ENCODE results near the gene DOCK1. TPM values are rescaled to one million over a fixed set of nuclear protein-coding genes. Genes with fewer than 3 reads are reported as not detected.

Gene DOCK1
- total RNA-seq, 1 donor from 2014 or later = 44.9 TPM

DNA sequence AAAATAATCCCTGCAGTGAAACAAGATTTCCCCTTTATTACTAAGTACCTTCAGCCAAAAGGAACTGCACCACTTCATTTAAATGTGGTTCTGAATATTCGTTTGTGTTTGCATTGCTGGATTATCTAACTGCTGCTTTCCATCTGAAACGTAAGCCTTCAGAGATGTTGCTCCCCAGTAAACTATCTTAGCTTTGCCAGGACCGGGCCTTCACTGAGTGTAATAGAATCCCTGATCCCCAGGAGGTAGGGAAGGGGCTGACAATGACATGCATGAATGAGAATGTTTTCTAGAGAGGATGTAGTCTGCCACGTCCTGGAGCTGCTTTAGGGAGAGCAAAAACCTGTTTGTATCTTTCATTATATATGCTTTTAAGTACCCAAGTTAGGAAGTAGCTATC is 310.6 kb downstream of the DOCK1 start:
- no peak for DNase-seq (ENCODE audit: low spot score)

DNA sequence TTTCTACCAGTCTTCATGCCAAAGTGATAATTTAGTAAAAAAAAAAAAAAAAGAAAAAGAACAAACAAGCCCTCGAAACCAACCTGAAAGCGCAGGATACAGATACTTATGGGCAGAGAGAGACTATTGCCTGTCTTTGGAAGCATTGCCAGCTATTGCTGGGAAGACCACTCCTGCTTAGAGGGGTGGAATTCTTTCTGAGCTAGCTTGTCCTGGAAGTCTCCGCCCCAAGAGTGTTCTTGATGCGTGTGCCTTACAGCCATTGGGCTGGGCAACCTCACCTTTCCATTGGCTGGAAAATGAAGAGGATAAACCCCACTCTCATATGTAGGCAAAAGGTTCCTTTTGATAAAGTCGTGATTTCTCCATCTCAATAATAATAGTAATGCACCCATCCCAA is 311.0 kb downstream of the DOCK1 start:
- no peak for DNase-seq (ENCODE audit: low spot score)

DNA sequence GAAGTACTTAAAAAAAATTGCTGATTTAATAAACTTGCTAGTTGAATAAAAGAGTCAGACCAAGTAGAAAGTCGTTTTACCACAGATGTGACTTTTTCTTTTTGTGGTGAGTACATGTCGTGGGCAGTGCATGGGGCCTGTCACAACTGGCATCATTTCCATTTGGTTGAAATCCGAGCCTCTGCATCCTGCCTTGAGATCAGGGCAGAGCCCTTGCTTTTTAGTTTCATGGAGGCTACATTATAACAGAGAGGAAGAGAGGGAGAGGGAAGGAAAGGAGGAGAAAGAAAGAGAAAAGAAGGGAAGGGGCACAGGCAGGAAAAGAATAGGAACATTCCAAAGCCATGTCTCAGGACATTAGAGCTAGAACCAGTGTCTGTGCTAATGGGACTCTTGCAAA is 311.6 kb downstream of the DOCK1 start:
- no peak for DNase-seq (ENCODE audit: low spot score)

DNA sequence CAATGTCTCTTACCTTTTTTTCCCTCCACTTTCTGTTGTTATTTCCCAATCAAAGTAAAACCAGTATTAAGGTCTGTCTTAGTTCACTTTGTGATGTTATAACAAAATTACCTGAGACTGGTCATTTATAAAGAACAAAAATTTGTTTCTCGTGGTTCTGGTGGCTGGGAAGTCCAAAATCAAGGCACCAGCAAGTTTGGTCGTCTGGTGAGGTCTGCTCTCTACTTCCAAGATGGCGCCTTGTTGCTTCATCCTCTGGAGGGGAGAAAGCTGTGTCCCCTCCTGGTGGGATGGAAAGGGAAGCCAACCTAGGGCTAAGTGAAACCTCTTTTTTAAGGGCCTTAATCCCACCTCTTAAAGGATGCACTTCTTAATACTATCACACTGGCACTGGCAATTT is 313.4 kb downstream of the DOCK1 start:
- no peak for DNase-seq (ENCODE audit: low spot score)

DNA sequence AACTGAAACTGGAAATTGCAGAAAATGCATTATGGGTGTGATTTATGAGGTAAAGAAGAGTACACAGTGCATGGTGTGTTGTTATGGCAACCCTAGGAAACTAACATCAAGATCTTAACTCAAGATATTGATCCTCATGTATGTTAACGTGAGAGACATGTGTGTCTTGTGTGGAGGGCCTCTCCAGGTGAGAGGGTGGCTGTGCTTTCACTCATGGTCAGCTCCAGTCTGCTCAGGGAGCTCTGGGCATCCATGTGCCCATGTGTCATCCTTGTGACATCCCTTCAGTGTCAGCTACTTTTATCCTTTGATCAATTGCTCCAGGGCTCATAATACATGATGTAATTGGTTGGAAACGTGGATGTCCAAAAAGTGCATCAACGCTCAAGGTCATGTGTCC is 316.1 kb downstream of the DOCK1 start:
- DNase-seq (ENCODE audit: low spot score) = no peak

DNA sequence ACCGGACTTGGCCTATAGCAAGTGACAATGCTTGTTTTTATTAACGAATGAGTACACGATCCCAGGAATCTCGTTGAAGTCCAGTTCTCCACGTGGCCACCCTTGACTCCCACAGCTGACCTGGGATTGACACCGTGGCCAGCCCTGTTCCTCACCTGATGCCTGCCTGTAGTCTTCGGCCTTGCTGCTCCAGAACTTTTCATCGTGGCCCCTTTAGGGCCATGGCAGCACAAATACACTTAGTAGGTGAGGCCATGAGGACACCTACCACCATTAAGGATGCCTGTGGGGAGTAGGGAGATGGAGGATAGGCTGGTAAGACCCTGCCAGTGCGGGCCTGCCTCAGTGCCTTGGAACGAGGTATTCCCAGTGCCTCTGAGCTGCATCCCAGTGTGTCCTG is 321.8 kb downstream of the DOCK1 start:
- DNase-seq (ENCODE audit: low spot score) = no peak

DNA sequence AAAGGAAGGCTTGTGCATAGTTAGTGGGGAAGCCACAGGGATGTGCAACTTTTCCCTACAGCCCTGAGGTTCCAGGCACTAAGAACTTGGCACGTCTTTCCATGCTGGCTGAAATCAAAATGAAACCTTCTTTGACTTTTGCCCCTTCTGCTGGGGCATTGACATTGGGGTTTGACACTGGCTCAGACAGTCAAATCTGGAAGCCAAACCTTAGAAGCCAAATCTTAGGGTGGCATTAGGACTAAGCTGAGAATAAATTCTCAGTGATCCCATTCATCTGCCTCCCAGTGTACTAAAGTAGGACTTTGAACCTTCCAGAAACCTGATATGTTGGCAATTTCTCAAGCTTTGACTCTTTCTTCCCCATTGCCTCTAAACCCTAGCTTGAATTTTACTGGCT is 322.4 kb downstream of the DOCK1 start:
- no peak for DNase-seq (ENCODE audit: low spot score)

DNA sequence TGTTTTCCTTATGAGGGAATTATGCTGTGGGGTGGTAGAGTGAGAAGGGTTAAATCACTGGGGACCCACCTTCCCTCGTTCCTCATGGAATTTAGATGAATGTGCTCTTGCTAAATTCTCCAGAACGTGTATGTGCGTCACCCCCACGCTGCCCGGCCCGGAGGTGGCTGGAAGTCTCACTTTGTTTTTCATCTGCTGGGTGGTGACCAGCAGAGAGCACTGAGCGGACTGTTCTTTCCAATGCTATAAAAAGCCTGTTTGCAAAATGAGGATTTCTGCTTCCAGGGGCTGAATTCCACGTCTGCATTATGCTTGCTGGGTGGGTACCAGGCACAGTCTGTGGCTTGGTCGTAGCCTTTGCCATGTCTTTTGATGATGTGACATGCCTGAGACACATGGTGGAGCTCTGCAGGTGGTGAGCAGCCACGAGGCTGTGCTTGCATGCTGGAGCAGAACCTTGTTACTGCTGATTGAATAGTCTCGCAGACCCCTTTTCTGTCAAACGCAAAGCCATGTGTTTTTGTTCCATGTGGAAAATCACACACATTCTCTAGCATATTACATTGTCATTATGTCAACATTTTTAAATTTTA is 323.1 kb downstream of the DOCK1 start:
- DNase-seq (ENCODE audit: low spot score) = no peak

DNA sequence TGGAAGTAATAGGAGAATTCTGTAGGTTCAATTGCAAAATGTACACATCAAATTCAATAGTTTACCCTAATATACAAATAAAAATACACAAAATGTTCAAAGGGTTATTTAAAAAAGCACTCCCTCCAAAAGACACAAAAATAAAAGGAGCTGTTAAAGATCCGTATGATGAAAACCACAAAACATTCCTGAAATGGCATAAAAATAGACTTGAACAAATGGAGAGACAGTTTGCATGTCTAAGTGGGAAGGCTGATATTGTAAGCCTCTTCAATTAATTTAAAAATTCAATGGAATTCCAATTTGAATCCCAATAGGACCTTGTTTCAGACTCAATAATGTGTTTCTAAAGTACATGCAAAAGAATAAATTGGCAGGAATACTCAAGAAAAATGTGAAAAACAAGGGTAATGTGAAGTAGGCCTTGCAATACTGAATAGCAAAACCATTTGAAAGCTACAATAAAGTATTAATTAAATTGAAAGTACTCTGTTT is 329.1 kb downstream of the DOCK1 start:
- no peak for DNase-seq (ENCODE audit: low spot score)

DNA sequence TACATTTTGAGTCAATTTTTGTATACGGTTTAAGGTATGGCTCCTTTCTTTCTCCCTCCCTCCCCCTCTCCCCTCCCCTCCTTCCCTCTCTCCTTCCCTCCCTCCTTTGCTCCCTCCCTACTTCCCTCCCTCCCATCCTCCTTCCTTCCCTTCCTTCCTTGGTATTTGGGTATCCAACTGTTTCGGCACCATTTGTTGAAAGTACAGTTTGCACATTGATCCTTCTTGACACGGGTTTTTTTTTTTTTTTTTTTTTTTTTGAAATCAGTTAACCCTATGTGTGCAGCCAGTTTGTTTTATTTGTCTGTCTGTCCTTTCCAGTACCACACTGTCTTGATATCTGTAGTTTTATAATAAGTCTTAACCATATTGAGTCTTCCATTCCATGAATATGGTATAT is 331.0 kb downstream of the DOCK1 start:
- no peak for DNase-seq (ENCODE audit: low spot score)

DNA sequence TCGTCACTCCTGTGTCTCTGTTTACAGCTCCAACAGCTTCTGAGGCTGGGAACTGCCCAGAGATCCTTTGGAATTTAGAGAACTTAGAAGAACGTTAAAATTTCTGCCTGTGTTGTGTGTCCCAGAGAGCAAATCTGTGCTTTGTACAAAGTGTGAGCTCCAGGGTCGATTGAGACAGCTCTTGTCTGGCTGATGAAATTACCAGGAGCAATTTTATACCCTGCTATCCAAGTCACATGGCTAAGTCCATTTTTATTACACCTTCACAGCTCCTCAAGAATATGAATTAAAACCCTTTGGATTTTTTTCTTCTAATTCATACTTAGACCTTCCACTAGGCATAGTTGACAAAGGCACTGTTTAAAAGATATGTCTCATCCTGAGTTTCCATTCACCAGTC is 337.7 kb downstream of the DOCK1 start:
- DNase-seq (ENCODE audit: low spot score) = no peak

DNA sequence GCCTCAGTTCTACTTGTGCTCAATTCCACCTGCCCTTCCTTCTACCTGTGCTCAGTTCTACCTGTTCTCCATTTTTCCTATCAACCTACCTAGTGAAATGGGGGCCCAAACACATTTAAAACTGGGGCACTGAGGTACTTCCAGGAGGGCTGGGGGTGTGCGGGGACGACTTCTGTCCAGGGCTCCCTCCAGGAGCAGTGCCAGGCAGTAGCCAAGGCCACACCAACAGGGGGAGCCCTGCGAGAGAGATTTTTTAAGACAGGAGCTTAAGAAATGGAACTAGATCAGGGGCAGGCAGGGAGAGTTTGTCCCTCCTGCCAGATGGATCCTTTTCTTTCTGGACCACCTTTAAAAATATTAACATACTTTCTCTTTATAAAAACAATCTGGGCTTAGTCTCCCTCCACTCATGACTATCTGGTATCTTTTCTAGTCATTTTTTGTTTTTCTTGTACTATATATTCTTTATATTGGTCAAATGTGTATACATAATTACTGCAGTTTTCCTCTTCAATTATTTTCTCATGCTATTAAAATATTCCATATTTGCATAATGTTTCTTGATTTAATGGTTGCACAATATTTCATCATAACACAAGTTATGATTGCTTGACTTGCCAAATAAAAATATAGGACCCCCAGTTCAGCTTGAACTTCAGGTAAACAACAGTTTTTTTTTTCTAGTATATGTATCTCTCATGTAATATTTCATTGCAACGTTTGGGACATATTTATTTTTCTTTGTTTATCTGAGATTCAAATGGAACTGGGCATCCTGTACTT is 338.5 kb downstream of the DOCK1 start:
- DNase-seq (ENCODE audit: low spot score) = peak; percentile 37

DNA sequence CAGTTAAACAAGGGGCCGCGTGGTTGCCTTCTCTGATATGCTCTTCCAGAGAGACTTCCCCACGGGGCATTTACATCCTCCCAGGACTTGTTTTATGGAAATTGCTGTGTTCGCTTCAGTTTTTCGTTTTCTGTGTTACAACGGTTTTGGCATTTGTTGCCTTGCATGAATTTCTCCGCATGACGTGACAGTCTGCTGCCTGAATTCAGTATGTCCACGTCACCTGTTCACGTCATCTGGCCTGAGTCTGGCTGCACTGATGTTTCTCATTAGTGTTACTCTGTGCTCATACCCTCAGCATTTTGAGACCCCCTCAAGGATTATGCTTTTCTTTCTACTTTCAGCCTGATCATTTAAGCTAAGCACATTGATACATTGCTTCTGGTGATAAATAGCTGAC is 340.2 kb downstream of the DOCK1 start:
- no peak for DNase-seq (ENCODE audit: low spot score)

DNA sequence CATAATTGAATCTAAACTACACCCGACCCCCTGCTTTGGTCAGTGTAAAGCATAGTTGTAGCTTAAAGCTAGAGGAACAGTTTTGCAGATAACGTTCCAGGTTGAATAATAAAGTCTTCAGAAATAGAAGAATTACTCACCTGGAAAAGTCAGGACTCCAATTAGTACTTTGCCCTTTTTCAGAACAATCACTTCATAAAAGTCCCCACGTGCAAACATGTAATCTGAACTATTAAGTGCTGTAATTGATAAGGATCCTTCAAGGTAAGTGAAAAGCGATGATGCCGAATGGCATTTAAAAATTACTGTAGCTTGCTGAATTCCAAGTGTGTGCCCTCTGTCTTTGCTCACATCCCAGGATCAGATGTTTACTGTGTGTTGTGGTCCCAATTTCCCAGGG is 344.8 kb downstream of the DOCK1 start:
- DNase-seq (ENCODE audit: low spot score) = no peak

DNA sequence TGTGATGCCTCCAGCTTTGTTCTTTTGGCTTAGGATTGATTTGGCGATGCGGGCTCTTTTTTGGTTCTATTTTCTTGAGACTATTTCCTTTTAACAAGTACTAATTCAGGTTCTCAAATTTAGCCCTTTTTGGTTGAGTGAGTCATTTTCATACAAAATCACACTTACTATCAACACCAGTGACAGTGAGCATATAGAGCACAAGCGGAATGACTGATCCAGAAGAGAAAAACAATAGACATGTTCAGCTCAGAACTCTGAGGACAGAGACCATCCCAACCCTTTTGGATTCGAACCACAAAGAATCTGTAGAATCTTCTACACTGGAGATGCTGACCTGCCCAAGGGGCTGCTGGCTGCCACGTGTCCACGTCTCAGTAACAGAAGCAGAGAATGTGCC is 347.6 kb downstream of the DOCK1 start:
- DNase-seq (ENCODE audit: low spot score) = no peak

DNA sequence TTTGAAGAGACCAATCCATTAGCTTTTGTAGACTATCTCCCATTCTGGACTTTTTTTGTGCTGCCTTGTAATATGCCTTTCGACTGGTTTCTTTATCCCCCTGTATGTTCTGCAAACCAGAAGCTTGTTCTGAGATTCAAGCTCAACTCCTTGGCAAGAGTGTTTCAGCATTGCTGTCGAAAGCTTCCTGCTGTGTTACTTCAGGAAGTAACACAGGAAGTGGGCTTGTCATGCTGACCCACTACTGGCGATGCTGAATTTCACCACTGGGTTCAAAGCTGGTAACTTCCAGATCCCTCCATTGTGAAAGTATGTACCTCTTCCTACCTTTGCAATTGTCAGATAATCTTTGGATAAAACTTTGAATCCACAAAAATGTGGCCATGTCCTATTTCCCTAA is 349.0 kb downstream of the DOCK1 start:
- no peak for DNase-seq (ENCODE audit: low spot score)

DNA sequence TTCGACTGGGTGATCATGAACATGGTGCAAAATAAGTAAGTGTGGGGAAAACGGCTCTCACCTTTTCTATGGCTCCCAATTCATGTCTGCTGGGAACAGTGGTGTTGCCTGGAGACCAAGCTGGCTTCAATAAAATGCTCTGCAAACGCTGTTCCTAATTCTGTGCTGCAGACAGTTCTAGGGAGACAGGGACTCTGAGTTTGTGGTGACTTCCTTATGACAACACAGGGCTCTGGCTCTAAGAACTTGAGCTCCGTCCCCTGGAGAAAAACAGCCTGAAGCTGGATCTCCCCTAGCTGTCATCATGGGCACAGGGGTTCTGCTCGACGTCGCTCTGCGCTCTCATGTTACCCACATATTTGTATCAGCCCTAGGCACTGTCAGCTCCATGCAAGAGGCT is 352.2 kb downstream of the DOCK1 start:
- DNase-seq (ENCODE audit: low spot score) = no peak

DNA sequence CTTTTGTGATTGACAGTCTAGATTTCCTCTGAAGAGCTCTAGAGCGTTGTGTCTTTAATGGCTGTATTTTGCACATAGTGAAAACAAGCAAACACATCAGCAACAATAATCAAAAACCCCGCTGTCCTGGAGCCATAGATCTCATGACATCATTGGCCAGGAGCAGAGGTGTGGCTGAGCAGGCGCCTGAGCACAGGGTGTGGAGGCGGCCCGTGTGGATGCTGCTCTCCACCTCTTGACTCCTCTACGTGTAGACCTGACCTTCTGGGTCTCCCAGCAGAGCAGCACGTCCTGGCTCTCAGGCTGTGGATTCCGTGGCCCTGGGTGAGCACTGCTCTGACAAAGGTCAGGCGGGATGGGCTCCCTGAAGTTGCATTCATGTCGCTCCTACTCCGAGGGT is 354.1 kb downstream of the DOCK1 start:
- DNase-seq (ENCODE audit: low spot score) = no peak

DNA sequence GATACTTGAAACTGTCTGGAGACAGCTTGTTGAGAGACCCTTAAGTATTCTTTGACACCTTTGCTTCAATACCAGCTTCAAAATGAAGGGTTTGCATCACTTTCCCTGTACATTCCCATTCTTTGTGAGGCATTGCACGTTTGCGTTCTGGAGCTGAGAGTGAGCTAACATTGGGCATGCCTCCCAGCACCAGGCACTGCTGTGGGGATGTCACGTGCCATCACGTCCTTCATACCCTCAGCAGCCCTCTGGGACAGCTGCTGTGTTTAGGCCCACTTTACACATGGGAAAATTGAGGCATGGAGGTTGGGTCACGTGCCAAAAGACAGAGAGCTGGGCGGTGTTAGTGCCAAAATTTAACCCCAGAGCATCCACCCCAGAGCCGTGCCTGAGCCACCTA is 357.4 kb downstream of the DOCK1 start:
- DNase-seq (ENCODE audit: low spot score) = no peak

DNA sequence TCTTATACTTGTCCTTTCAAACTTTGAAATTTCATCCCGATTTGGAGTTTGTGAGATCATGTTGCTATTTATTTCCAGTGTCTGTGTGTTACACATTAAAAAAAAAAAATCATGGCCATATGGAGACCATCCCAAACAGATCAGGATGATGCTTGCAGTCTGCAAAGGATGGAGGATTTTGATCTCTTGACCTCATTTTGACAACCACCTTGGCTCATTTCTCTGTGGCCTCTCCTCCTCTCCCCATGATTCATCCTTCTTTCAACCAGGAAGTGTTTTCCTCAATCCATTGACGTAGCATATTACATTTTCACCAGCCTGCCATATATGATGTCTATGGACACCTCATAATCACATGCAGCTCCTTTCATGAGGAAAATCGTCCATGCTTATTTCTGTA is 360.1 kb downstream of the DOCK1 start:
- DNase-seq (ENCODE audit: low spot score) = no peak

DNA sequence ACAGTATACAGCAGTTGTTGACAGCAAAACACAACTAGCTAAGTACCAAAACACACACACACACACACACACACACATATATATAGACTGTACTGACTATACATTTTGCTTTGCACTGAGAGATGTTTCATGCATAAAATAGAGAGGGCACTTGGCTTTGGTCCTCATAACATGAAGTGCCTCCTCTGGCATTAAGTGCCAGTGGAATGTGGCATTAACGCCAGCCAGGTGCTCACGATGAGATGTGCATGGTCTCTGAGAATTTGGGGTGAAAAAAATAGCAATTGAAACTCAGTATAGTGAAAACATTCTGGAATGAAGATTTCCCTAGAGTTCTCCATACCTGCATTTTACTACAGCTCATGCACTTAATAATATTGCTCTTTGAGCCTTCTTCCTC is 361.2 kb downstream of the DOCK1 start:
- DNase-seq (ENCODE audit: low spot score) = no peak

DNA sequence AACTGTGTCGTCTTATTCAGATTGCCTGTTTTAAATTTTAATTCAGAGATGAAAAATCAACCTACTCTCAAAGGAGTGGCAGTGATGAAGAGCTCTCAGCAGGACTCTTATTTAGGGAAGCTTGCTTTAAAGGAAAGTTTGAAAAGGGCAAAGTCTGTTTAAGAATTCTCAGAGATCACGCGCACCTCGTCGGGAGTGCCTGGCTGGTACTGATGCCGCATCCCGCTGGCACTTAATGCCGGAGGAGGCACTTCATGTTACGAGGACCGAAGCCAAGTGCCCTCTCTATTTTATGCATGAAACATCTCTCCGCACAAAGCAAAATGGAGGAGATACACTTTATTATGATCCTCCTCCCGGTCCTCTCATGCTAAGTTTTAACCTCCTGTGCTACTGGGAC is 362.2 kb downstream of the DOCK1 start:
- no peak for DNase-seq (ENCODE audit: low spot score)

DNA sequence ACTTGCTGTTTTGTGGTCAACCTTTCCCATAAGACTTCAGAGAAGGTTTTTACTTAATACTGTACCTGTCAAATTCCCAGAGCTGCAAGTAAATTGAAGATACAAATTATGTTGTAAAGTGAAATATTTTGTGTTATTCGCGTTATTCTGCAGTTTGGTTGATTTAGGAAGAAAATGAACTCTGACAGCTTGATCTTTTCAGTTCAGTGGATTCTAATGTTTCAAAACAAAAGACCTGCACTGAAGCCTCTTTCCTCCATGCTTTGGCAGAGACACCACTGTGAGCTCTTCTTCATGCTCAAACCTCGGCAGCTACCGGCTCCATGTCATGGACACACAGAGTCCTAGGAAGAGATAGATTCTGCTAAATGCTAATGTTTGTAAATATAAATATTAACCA is 366.8 kb downstream of the DOCK1 start:
- DNase-seq (ENCODE audit: low spot score) = no peak

DNA sequence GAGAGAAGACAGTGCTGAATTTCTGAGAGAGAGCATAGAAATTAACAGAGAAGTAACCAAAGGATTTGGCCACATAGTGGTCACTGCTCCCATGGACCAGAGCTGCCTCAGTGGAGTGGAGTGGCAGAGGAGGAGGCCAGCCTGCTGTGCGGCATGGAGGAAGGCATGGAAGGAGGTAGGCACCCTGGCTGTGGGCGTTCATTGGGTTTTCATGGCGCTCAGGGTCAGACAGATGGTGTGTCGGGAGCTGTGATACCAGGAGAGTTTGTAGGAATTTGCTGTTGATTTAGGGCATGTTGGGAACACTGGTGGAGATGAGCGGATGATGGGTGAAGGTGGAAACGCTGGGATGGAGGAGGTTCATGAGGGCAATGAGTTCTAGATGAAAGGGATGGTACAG is 370.0 kb downstream of the DOCK1 start:
- DNase-seq (ENCODE audit: low spot score) = no peak
